ENCODE measurements around the gene CYB5R4. TPM values are rescaled to one million over a fixed set of nuclear protein-coding genes. Genes with fewer than 3 reads are reported as not detected.

CYB5R4 gene
- total and polyA plus RNA-seq, 2 of the 13 experiments (the other 11 are each of a cell fraction or from before 2014, with no cell fraction given), result 5.3 to 26.1 TPM

- FAIRE-seq (no peak), DNase-seq (ENCODE audit: low spot score) (no peak), ATAC-seq (no peak)
- in situ Hi-C loops (cut with HindIII; ENCODE audit: extremely low pct_ligation_motif_present, low pct_unique_long_range_greater_than_20kb), result no loop called here
- no peak overlapping the region for H3K27ac ChIP-seq (ENCODE audit: extremely low read length, insufficient read depth, low read length)
- BruUV-seq (replicated peaks), result no TSS peak
- intact Hi-C loops (cut with micrococcal nuclease; ENCODE audit: unreplicated experiment), result loop anchor here (5.0 to 10.0 kb wide), 3 partner anchors 175 to 1445 kb away; no protein-coding TSS in a partner anchor
- CTCF ChIA-PET (ENCODE audit: low intra/inter-chr PET ratio, low total read pairs), result no interaction called here
- peaks cover 4% of the 10 kb centered on the region; the same call in 1 of the 2 replicates for H4K20me1 ChIP-seq (ENCODE audit: insufficient read depth, low read length)
- H3K9me3 ChIP-seq (ENCODE audit: low read length), result no peaks in the 10 kb centered on the region
- 97% methylated on average over 4 of the region's 4 CpGs for WGBS (ENCODE audit: low lambda C conversion rate)
- no peak overlapping the region for H3K9ac ChIP-seq (ENCODE audit: insufficient read depth, low read depth, low read length)
- no peak overlapping the region for H3K4me3 ChIP-seq (replicated peaks in 1 of 3; ENCODE audit: insufficient read depth in 1 of 3, low read depth in 2 of 3, low read length in 3 of 3)
- POLR2A ChIA-PET, result interaction anchor here (1.8 kb wide), 1 partner anchor 20 kb away, joined by 6 read pairs; the partner anchor contains the start of gene CYB5R4
- no peak overlapping the region for H3K4me2 ChIP-seq (ENCODE audit: low read depth, low read length)
- H3K27me3 ChIP-seq (ENCODE audit: control insufficient read depth in 1 of 2, insufficient read depth in 2 of 2, low read length in 2 of 2), result no peaks in the 10 kb centered on the region
- peaks cover 7% of the 10 kb centered on the region for H3K79me2 ChIP-seq (ENCODE audit: insufficient read depth, low read length)
- no peaks in the 10 kb centered on the region for H3K36me3 ChIP-seq (replicated peaks in 1 of 2; ENCODE audit: control insufficient read depth in 1 of 2, insufficient read depth in 2 of 2, low read length in 2 of 2)
- H3K4me1 ChIP-seq (ENCODE audit: insufficient read depth, low read length), result peaks cover 15% of the 10 kb centered on the region
- H2AFZ ChIP-seq (ENCODE audit: low read length), result no peak overlapping the region
- no peak for TF ChIP-seq ZNF18 (CRISPR knock-in tag; IDR thresholded peaks at IDR 0.05; ENCODE audit: insufficient replicate concordance)
- no peak for TF ChIP-seq ZNF280D (CRISPR knock-in tag; IDR thresholded peaks at IDR 0.05)
- TF ChIP-seq TRAFD1 (CRISPR knock-in tag; IDR thresholded peaks at IDR 0.05; ENCODE audit: borderline replicate concordance), result no peak
- no peak for TF ChIP-seq ZUFSP (CRISPR knock-in tag; IDR thresholded peaks at IDR 0.05; ENCODE audit: borderline replicate concordance)
- TF ChIP-seq TIGD3 (CRISPR knock-in tag; IDR thresholded peaks at IDR 0.05; ENCODE audit: borderline replicate concordance), result no peak
- no peak for TF ChIP-seq NFIB (CRISPR knock-in tag; IDR thresholded peaks at IDR 0.05; ENCODE audit: borderline replicate concordance)
- no peak for TF ChIP-seq GRHL1 (CRISPR knock-in tag; conservative IDR thresholded peaks at IDR 0.05)
- no peak for TF ChIP-seq TERF1 (CRISPR knock-in tag; IDR thresholded peaks at IDR 0.05)
- TF ChIP-seq ZNF7 (CRISPR knock-in tag; IDR thresholded peaks at IDR 0.05), result no peak
- no peak for TF ChIP-seq TCF7L2 (IDR thresholded peaks at IDR 0.05; ENCODE audit: low read depth, low read length)
Measured at GRCh38 chr6:83879746-83880145, 20.3 kb downstream of the CYB5R4 start.

All from HepG2 (cell line).